ENCODE results near the gene CPD. TPM values are rescaled to one million over a fixed set of nuclear protein-coding genes. Genes with fewer than 3 reads are reported as not detected.
A peak's percentile ranks its signal among the peaks of the same experiment; 100 is the strongest.

The CPD gene
- total and polyA plus RNA-seq, 2 of the 13 experiments (the other 11 are each of a cell fraction or from before 2014, with no cell fraction given), result 46.1 to 72.3 TPM

DNA sequence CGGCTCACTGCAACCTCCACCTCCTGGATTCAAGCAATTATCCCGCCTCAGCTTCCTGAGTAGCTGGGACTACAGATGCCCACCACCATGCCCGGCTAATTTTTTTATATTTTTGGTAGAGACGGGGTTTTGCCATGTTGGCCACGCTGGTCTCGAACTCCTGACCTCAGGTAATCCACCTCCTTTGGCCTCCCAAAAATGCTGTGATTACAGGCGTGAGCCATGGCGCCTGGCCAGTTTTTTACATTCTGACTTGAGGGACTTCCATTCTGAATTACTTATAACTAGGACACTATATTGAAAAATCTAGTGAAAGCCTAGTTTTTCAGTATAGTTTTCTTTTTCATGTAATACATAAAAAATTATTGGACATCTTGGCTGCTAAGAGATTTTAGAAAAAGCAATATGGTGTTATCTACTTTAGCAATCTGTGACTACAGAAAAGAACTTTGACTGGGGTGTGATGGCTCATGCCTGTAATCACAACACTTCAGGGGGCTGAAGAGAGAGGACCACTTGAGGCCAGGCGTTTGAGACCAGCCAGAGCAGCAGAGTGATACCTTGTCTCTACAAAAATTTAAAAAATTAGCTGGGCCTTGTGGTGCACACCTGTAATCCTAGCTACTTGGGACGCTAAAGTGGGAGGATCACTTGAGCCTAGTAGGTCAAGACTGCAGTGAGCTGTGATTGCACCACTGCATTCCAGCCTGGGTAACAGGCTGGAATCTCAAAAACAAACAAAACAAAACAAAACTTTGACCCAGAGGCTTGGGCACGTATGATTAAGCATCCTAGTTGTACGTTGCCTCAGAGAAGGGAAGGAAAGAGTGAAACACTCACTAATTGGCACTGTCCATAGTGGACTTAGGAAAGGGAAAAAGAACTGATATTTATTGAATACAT is 71.6 kb downstream of the CPD start (continued):
- TF ChIP-seq, protein P1, sequence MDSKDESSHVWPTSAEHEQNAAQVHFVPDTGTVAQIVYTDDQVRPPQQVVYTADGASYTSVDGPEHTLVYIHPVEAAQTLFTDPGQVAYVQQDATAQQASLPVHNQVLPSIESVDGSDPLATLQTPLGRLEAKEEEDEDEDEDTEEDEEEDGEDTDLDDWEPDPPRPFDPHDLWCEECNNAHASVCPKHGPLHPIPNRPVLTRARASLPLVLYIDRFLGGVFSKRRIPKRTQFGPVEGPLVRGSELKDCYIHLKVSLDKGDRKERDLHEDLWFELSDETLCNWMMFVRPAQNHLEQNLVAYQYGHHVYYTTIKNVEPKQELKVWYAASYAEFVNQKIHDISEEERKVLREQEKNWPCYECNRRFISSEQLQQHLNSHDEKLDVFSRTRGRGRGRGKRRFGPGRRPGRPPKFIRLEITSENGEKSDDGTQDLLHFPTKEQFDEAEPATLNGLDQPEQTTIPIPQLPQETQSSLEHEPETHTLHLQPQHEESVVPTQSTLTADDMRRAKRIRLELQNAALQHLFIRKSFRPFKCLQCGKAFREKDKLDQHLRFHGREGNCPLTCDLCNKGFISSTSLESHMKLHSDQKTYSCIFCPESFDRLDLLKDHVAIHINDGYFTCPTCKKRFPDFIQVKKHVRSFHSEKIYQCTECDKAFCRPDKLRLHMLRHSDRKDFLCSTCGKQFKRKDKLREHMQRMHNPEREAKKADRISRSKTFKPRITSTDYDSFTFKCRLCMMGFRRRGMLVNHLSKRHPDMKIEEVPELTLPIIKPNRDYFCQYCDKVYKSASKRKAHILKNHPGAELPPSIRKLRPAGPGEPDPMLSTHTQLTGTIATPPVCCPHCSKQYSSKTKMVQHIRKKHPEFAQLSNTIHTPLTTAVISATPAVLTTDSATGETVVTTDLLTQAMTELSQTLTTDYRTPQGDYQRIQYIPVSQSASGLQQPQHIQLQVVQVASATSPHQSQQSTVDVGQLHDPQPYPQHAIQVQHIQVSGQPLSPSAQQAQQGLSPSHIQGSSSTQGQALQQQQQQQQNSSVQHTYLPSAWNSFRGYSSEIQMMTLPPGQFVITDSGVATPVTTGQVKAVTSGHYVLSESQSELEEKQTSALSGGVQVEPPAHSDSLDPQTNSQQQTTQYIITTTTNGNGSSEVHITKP (CRISPR knock-in tag; IDR thresholded peaks at IDR 0.05; ENCODE audit: low read depth), result peak; percentile 59; the same call in 1 of the 2 replicates
- TF ChIP-seq, protein P2, sequence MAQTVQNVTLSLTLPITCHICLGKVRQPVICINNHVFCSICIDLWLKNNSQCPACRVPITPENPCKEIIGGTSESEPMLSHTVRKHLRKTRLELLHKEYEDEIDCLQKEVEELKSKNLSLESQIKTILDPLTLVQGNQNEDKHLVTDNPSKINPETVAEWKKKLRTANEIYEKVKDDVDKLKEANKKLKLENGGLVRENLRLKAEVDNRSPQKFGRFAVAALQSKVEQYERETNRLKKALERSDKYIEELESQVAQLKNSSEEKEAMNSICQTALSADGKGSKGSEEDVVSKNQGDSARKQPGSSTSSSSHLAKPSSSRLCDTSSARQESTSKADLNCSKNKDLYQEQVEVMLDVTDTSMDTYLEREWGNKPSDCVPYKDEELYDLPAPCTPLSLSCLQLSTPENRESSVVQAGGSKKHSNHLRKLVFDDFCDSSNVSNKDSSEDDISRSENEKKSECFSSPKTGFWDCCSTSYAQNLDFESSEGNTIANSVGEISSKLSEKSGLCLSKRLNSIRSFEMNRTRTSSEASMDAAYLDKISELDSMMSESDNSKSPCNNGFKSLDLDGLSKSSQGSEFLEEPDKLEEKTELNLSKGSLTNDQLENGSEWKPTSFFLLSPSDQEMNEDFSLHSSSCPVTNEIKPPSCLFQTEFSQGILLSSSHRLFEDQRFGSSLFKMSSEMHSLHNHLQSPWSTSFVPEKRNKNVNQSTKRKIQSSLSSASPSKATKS (CRISPR knock-in tag; IDR thresholded peaks at IDR 0.05), result 0 out of 2 replicates have a peak, but pooled peaks have one; percentile 65
- TF ChIP-seq, protein P3, sequence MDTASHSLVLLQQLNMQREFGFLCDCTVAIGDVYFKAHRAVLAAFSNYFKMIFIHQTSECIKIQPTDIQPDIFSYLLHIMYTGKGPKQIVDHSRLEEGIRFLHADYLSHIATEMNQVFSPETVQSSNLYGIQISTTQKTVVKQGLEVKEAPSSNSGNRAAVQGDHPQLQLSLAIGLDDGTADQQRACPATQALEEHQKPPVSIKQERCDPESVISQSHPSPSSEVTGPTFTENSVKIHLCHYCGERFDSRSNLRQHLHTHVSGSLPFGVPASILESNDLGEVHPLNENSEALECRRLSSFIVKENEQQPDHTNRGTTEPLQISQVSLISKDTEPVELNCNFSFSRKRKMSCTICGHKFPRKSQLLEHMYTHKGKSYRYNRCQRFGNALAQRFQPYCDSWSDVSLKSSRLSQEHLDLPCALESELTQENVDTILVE (CRISPR knock-in tag; IDR thresholded peaks at IDR 0.05), result peak; percentile 27; the same call in 1 of the 2 replicates
- TF ChIP-seq, protein P4, sequence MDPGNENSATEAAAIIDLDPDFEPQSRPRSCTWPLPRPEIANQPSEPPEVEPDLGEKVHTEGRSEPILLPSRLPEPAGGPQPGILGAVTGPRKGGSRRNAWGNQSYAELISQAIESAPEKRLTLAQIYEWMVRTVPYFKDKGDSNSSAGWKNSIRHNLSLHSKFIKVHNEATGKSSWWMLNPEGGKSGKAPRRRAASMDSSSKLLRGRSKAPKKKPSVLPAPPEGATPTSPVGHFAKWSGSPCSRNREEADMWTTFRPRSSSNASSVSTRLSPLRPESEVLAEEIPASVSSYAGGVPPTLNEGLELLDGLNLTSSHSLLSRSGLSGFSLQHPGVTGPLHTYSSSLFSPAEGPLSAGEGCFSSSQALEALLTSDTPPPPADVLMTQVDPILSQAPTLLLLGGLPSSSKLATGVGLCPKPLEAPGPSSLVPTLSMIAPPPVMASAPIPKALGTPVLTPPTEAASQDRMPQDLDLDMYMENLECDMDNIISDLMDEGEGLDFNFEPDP (CRISPR knock-in tag; conservative IDR thresholded peaks at IDR 0.05), result no peak
- TF ChIP-seq ZNF263 (CRISPR knock-in tag; IDR thresholded peaks at IDR 0.05) (peak; percentile 54; the same call in 1 of the 2 replicates), NCOA2 (CRISPR knock-in tag; IDR thresholded peaks at IDR 0.05) (peak; percentile 87), ZEB1 (IDR thresholded peaks at IDR 0.05; ENCODE audit: insufficient replicate concordance, low read depth) (peak; percentile 60), RBM39 (IDR thresholded peaks at IDR 0.05; ENCODE audit: low read depth, low read length, poor library complexity, severe bottlenecking) (no peak), TBX3 (IDR thresholded peaks at IDR 0.05; ENCODE audit: borderline replicate concordance) (peak; percentile 47; the same call in 1 of the 2 replicates), GATAD2A (CRISPR knock-in tag; IDR thresholded peaks at IDR 0.05) (peak; percentile 96), RNF2 (conservative IDR thresholded peaks at IDR 0.05; ENCODE audit: low read depth) (no peak), ISL2 (CRISPR knock-in tag; IDR thresholded peaks at IDR 0.05) (peak; percentile 87), ZNF761 (CRISPR knock-in tag; conservative IDR thresholded peaks at IDR 0.05) (no peak), ZNF292 (CRISPR knock-in tag; IDR thresholded peaks at IDR 0.05; ENCODE audit: borderline replicate concordance, low read depth) (peak; percentile 45; the same call in 1 of the 2 replicates), MEIS2 (CRISPR knock-in tag; IDR thresholded peaks at IDR 0.05) (no peak)
